ENCODE results near the gene BCL2.

DNA sequence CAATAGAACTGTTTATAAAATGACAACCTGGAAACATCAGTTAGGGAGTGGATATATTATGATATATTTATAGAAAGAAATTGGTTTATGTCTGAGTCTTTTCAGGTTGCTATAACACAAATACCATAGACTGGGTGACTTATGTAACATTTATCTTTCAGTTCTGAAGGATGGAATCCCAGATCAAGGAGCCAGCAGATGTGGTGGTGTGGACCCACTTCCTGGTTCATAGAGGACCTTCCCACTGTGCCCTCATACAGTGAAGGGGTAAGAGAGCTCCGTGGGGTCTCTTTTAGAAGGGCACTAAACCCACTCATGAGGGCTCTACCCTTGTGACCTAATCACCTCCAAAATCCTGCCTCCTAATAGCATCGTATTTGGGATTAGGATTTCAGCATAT lies 86.7 kb downstream of the BCL2 start:
- no peak for TF ChIP-seq FOXP1 (CRISPR knock-in tag; IDR thresholded peaks at IDR 0.05; ENCODE audit: borderline replicate concordance)
- TF ChIP-seq, protein P1, sequence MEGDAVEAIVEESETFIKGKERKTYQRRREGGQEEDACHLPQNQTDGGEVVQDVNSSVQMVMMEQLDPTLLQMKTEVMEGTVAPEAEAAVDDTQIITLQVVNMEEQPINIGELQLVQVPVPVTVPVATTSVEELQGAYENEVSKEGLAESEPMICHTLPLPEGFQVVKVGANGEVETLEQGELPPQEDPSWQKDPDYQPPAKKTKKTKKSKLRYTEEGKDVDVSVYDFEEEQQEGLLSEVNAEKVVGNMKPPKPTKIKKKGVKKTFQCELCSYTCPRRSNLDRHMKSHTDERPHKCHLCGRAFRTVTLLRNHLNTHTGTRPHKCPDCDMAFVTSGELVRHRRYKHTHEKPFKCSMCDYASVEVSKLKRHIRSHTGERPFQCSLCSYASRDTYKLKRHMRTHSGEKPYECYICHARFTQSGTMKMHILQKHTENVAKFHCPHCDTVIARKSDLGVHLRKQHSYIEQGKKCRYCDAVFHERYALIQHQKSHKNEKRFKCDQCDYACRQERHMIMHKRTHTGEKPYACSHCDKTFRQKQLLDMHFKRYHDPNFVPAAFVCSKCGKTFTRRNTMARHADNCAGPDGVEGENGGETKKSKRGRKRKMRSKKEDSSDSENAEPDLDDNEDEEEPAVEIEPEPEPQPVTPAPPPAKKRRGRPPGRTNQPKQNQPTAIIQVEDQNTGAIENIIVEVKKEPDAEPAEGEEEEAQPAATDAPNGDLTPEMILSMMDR (IDR thresholded peaks at IDR 0.05), result no peak
- TF ChIP-seq NFATC4 (CRISPR knock-in tag; IDR thresholded peaks at IDR 0.05), result no peak
- no peak for TF ChIP-seq FOXJ3 (CRISPR knock-in tag; IDR thresholded peaks at IDR 0.05; ENCODE audit: borderline replicate concordance)
- TF ChIP-seq, protein P2, sequence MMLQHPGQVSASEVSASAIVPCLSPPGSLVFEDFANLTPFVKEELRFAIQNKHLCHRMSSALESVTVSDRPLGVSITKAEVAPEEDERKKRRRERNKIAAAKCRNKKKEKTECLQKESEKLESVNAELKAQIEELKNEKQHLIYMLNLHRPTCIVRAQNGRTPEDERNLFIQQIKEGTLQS (CRISPR knock-in tag; conservative IDR thresholded peaks at IDR 0.05), result no peak
- TF ChIP-seq NFYB (CRISPR knock-in tag; conservative IDR thresholded peaks at IDR 0.05; ENCODE audit: low read depth), result no peak
- TF ChIP-seq, protein P3, sequence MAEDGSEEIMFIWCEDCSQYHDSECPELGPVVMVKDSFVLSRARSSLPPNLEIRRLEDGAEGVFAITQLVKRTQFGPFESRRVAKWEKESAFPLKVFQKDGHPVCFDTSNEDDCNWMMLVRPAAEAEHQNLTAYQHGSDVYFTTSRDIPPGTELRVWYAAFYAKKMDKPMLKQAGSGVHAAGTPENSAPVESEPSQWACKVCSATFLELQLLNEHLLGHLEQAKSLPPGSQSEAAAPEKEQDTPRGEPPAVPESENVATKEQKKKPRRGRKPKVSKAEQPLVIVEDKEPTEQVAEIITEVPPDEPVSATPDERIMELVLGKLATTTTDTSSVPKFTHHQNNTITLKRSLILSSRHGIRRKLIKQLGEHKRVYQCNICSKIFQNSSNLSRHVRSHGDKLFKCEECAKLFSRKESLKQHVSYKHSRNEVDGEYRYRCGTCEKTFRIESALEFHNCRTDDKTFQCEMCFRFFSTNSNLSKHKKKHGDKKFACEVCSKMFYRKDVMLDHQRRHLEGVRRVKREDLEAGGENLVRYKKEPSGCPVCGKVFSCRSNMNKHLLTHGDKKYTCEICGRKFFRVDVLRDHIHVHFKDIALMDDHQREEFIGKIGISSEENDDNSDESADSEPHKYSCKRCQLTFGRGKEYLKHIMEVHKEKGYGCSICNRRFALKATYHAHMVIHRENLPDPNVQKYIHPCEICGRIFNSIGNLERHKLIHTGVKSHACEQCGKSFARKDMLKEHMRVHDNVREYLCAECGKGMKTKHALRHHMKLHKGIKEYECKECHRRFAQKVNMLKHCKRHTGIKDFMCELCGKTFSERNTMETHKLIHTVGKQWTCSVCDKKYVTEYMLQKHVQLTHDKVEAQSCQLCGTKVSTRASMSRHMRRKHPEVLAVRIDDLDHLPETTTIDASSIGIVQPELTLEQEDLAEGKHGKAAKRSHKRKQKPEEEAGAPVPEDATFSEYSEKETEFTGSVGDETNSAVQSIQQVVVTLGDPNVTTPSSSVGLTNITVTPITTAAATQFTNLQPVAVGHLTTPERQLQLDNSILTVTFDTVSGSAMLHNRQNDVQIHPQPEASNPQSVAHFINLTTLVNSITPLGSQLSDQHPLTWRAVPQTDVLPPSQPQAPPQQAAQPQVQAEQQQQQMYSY (CRISPR knock-in tag; IDR thresholded peaks at IDR 0.05), result no peak
